ENCODE results near the gene TNP2.

Gene TNP2

DNA sequence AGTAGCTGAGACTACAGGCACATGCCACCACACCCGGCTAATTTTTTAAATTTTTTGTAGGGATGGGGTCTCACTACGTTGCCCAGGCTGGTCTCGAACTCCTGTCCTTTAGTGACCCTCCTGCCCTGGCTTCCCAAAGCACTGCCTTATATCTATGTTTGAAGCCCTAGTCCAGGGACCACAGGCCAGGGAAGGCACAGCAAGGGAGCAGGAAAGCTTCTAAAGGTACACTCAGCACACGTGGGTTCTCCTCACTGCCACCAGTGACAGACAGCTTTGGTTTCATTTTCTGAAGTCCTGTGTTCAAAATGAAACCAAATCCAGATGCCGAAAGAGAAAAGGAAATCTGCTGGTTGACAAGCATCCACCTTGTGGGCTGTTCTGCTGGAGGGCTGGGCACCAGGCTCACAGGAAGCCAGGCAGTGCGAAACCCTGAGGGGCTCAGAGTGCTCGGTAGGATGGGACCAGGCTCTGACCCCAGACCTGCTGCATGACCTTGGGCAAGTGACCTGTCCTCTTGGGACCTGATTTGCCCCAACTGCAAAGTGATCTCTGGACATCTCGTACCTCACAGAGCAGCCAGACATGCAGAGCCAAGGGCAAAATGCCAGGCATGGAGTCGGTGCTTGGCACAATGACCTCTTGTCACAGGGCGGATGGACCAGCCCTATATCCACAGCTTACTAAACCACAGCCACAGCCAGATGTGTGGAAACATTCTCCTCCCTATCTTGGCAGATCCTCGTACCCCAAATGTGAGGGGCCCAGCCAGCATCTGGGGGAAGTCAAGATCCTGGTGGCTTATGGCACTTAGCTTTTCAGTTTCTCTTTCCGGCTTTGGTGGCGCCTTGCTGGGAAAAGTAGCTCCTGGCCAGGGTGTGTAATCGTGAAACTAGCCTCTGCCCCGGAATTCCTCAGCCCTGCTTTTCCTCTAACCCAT, 10.3 kb downstream of the TNP2 start:
- Mint-ChIP-seq H3K9me3 (no peaks in the 10 kb centered on the region), H3K27ac (no peak overlapping the region), H3K27me3 (no peaks in the 10 kb centered on the region), H3K4me3 (peak overlapping the region; percentile 61), H3K36me3 (no peaks in the 10 kb centered on the region), H3K4me1 (peaks cover 28% of the 10 kb centered on the region)
- DNase-seq (ENCODE audit: low spot score in 2 of 2), result peak in 1 of 2 donors; percentile 17
- ATAC-seq (ENCODE audit: low read depth), result peak; percentile 7

GRCh38 chr16:11257131-11257938, 11.8 kb downstream of the TNP2 start:
- Mint-ChIP-seq H3K4me1 (peaks cover 28% of the 10 kb centered on the region), H3K27ac (peak overlapping the region; percentile 98)
- no peak for ATAC-seq (ENCODE audit: low read depth)

GRCh38 chr16:11256661-11257130, 12.4 kb downstream of the TNP2 start:
- Mint-ChIP-seq H3K27ac (peak overlapping the region; percentile 98), H3K36me3 (peaks cover 2% of the 10 kb centered on the region), H3K27me3 (no peaks in the 10 kb centered on the region), H3K4me3 (peak overlapping the region; percentile 99), H3K4me1 (peaks cover 33% of the 10 kb centered on the region), H3K9me3 (no peaks in the 10 kb centered on the region)
- ATAC-seq (ENCODE audit: low read depth) (no peak), DNase-seq (ENCODE audit: low spot score in 2 of 2) (no peak)

More at GRCh38 chr16:11257131-11257938, 11.8 kb downstream of the TNP2 start:
- Mint-ChIP-seq H3K36me3 (no peaks in the 10 kb centered on the region), H3K4me3 (peak overlapping the region; percentile 99), H3K27me3 (no peaks in the 10 kb centered on the region), H3K9me3 (no peaks in the 10 kb centered on the region)
- no peak for DNase-seq (ENCODE audit: low spot score in 2 of 2)

DNA sequence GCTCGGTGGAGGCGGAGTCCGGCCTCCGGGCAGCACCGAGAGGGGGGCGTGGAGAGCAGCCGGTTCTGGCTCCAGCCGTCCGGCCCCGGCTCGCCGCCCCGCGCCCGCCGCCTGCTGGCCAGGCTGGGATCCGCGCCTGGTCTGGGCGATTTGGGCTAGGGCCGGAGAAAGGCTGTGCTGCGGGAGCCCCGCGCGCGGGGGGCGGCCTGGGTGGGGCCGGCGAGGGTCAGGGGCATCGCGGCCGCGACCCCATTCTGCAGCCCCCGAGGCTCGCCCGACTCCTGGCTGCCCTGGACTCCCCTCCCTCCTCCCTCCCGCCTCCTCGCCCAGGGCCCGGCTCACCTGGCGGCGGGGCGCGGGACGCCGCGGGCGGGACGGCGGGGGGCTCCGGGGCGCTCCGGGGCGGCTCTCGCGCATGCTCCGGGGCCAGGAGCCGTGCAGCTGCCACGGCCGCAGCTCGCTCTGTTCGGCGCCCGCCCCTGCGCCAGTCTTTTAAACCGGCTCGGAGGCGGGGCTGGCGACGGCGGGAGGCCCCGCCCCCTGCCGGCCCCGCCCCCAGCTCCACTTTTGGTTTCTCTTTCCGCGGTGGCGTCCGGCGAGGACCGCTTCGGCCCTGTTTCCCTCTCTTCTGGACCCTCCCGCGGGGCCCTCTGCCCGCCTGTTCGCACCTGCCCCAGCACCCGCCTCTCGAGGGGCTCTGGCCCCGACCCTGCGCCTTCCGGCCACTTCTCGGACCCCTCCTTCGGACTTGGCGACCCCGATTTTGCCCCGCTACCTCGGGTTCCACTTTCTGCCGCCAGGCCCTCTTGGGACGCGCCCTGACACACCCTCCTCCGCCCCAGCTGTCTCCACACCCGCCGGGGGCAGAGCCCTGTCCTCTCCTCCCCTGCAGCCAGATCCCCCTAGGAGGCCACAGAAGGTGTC, 13.1 kb downstream of the TNP2 start, which contains the start of gene SOCS1:
Gene SOCS1, minus strand, starts transcription at position 468 of the 924 bp plus-strand sequence. CDS start 726 bp downstream, outside the sequence.
- ATAC-seq (ENCODE audit: low read depth) (peak; percentile 68), DNase-seq (ENCODE audit: low spot score in 2 of 2) (peak; percentile 88 to 90)
- Mint-ChIP-seq H3K9me3 (no peaks in the 10 kb centered on the region), H3K4me1 (peaks cover 33% of the 10 kb centered on the region), H3K36me3 (peaks cover 2% of the 10 kb centered on the region), H3K27ac (peak within 1 kb of the TSS; percentile 98), H3K4me3 (peak within 1 kb of the TSS; percentile 99), H3K27me3 (no peaks in the 10 kb centered on the region)

DNA sequence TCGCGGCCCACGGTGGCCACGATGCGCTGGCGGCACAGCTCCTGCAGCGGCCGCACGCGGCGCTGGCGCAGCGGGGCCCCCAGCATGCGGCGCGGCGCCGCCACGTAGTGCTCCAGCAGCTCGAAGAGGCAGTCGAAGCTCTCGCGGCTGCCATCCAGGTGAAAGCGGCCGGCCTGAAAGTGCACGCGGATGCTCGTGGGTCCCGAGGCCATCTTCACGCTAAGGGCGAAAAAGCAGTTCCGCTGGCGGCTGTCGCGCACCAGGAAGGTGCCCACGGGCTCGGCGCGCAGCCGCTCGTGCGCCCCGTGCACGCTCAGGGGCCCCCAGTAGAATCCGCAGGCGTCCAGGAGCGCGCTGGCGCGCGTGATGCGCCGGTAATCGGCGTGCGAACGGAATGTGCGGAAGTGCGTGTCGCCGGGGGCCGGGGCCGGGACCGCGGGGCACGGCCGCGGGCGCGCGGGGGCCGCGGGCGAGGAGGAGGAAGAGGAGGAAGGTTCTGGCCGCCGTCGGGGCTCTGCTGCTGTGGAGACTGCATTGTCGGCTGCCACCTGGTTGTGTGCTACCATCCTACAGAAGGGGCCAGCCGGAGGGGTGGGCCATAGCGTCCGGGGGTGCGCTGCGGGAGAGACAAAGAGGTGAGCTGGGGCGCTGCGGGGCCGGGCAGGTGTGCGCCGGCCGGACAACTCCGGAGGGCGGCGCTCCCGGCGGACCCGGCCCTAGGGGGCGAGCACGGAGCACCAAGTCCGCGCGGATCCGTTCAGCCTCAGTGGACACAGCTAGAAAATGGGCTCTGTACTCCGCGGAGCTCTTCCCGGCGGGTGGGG, 14.0 kb downstream of the TNP2 start:
- no peaks in the 10 kb centered on the region for H3K9me3 Mint-ChIP-seq
- peak overlapping the region; percentile 86 for H3K4me3 Mint-ChIP-seq
- H3K4me1 Mint-ChIP-seq, result peaks cover 33% of the 10 kb centered on the region
- no peaks in the 10 kb centered on the region for H3K27me3 Mint-ChIP-seq
- peaks cover 2% of the 10 kb centered on the region for H3K36me3 Mint-ChIP-seq
- peak; percentile 45 for ATAC-seq (ENCODE audit: low read depth)
- DNase-seq (ENCODE audit: low spot score in 2 of 2), result peak; percentile 63 to 69
- peak overlapping the region; percentile 88 for H3K27ac Mint-ChIP-seq

GRCh38 chr16:11253995-11254912, 14.9 kb downstream of the TNP2 start:
- peak overlapping the region; percentile 88 for H3K27ac Mint-ChIP-seq
- H3K4me1 Mint-ChIP-seq, result peaks cover 30% of the 10 kb centered on the region
- no peaks in the 10 kb centered on the region for H3K9me3 Mint-ChIP-seq
- H3K36me3 Mint-ChIP-seq, result peaks cover 2% of the 10 kb centered on the region
- H3K27me3 Mint-ChIP-seq, result no peaks in the 10 kb centered on the region
- DNase-seq (ENCODE audit: low spot score in 2 of 2) (no peak), ATAC-seq (ENCODE audit: low read depth) (no peak)
- H3K4me3 Mint-ChIP-seq, result peak overlapping the region; percentile 86

- no peak overlapping the region for H3K27ac Mint-ChIP-seq
- H3K4me1 Mint-ChIP-seq, result peaks cover 23% of the 10 kb centered on the region
- no peaks in the 10 kb centered on the region for H3K9me3 Mint-ChIP-seq
- no peaks in the 10 kb centered on the region for H3K27me3 Mint-ChIP-seq
- H3K4me3 Mint-ChIP-seq, result peak overlapping the region; percentile 56
- peaks cover 2% of the 10 kb centered on the region for H3K36me3 Mint-ChIP-seq
- DNase-seq (ENCODE audit: low spot score in 2 of 2) (no peak), ATAC-seq (ENCODE audit: low read depth) (no peak)
These were observed 15.8 kb downstream of the TNP2 start for GRCh38 chr16:11253009-11253994.

- ATAC-seq (ENCODE audit: low read depth) (no peak), DNase-seq (ENCODE audit: low spot score in 2 of 2) (no peak)
- no peaks in the 10 kb centered on the region for H3K27me3 Mint-ChIP-seq
- H3K27ac Mint-ChIP-seq, result peak overlapping the region; percentile 75
- H3K4me1 Mint-ChIP-seq, result peaks cover 21% of the 10 kb centered on the region
- H3K36me3 Mint-ChIP-seq, result peaks cover 2% of the 10 kb centered on the region
- H3K9me3 Mint-ChIP-seq, result no peaks in the 10 kb centered on the region
- H3K4me3 Mint-ChIP-seq, result no peak overlapping the region
These were observed 16.6 kb downstream of the TNP2 start for GRCh38 chr16:11252482-11252931.

DNA sequence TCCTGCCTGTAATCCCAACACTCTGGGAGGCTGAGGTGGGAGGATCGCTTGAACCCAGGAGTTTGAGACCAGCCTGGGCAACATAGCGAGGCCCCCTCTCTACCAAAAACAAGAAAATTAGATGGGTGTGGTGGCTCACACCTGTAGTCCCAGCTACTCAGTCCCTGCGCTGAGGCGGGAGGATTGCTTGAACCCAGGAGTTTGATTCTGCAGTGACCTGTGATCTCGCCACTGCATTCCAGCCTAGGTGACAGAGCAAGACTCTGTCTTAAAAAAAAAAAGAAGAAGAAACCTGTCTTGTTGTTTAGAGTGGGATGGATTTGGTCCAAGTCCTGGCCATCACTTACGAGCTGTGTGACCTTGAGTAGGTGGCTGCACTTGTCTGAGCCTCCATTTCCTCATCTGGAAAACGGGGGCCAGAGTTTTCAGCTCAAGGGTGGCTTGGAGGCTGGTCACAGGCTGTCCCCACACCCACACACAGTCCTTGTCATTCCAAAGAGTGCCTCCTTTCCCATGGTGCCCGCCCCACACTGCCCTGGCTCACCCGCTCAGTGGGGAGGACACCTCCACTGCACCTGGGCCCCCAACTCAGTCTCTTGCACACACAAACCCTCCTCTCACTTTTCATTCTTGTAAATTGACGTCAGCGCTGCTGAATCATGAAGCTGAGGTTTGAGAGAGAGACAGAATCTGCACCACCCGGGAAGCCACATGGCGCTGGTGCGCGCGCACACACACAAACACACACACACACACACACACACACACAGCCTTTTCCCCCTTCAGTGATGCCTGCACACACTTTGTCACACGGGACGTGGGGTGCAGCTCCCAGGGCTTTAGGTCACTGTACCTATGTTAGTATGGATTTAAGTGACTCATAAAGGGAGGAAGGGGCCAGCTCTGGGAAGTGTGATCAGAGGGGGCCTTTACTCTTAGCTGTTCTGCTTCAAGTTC, 17.3 kb downstream of the TNP2 start:
- H3K27ac Mint-ChIP-seq, result peak overlapping the region; percentile 75
- no peaks in the 10 kb centered on the region for H3K9me3 Mint-ChIP-seq
- no peak for ATAC-seq (ENCODE audit: low read depth)
- peaks cover 2% of the 10 kb centered on the region for H3K36me3 Mint-ChIP-seq
- DNase-seq (ENCODE audit: low spot score in 2 of 2), result no peak
- H3K4me1 Mint-ChIP-seq, result peaks cover 14% of the 10 kb centered on the region
- H3K27me3 Mint-ChIP-seq, result no peaks in the 10 kb centered on the region
- H3K4me3 Mint-ChIP-seq, result no peak overlapping the region

DNA sequence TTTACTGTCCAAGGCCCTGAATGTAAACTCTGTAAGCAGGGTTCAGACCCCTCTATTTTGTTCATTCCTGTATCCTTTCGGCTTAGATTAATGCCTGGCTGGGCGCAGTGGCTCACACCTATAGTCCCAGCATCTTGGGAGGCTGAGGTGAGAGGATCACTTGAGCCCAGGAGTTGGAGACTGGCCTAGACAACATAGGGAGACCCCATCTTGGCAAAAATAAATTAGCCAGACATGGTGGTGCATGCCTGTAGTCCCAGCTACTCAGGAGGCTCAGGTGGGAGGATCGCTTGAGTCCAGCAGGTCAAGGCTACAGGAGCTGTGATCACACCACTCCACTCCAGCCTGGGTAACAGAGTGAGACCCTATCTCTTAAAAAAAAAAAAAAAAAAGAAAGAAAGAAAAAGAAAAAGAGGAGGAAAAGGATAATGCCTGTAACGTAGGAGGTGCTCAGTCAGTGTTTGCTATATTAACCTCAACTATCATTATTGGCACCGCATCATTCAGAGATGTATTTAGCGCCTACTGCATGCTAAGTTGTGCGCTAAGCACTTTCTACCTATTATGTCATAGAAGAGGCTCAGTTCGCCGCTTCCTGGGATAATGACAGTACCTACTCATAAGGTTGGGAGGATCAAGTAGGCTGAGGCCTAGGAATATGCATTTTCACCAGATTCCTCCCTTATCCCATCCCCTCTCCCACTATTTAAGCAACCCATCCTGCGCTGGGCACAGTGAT, 18.2 kb downstream of the TNP2 start:
- no peak overlapping the region for H3K27ac Mint-ChIP-seq
- H3K4me1 Mint-ChIP-seq, result peaks cover 14% of the 10 kb centered on the region
- no peak for ATAC-seq (ENCODE audit: low read depth)
- no peak for DNase-seq (ENCODE audit: low spot score in 2 of 2)
- no peaks in the 10 kb centered on the region for H3K27me3 Mint-ChIP-seq
- H3K4me3 Mint-ChIP-seq, result no peak overlapping the region
- H3K9me3 Mint-ChIP-seq, result no peaks in the 10 kb centered on the region
- peaks cover 2% of the 10 kb centered on the region for H3K36me3 Mint-ChIP-seq
